Measurements from ENCODE around the gene EME1.
"Not testable (repeated sequence)": the region's sequence is repeated elsewhere in the genome, so short reads cannot be mapped to it uniquely, and the experiment has no call there.

EME1 gene

GRCh38 chr17:50407921-50408320 is 34.9 kb downstream of the EME1 start:
- peaks cover 3% of the 10 kb centered on the region for H3K27me3 ChIP-seq (ENCODE audit: control insufficient read depth, insufficient read depth, low read length)
- no peaks in the 10 kb centered on the region for H3K9me3 ChIP-seq (ENCODE audit: control insufficient read depth, low read depth, low read length)
- H3K36me3 ChIP-seq (ENCODE audit: control insufficient read depth, low read depth, low read length) = no peaks in the 10 kb centered on the region
- no peak overlapping the region for H3K4me3 ChIP-seq (ENCODE audit: low read length)
- H3K4me1 ChIP-seq (ENCODE audit: control insufficient read depth, low read depth, low read length) = peaks cover under 1% of the 10 kb centered on the region
- no peak overlapping the region for H3K27ac ChIP-seq (ENCODE audit: low read length)
- H3K9ac ChIP-seq (ENCODE audit: low read length) = no peak overlapping the region

- Histone ChIP-seq H3K9me3 (ENCODE audit: control insufficient read depth, low read depth, low read length) (no peaks in the 10 kb centered on the region), H3K9ac (ENCODE audit: low read length) (no peak overlapping the region), H3K4me3 (ENCODE audit: low read length) (no peak overlapping the region), H3K27me3 (ENCODE audit: control insufficient read depth, insufficient read depth, low read length) (peaks cover 3% of the 10 kb centered on the region), H3K4me1 (ENCODE audit: control insufficient read depth, low read depth, low read length) (no peaks in the 10 kb centered on the region), H3K36me3 (ENCODE audit: control insufficient read depth, low read depth, low read length) (no peaks in the 10 kb centered on the region), H3K27ac (ENCODE audit: low read length) (no peak overlapping the region)
These were observed 39.2 kb downstream of the EME1 start for GRCh38 chr17:50412188-50412732.

DNA sequence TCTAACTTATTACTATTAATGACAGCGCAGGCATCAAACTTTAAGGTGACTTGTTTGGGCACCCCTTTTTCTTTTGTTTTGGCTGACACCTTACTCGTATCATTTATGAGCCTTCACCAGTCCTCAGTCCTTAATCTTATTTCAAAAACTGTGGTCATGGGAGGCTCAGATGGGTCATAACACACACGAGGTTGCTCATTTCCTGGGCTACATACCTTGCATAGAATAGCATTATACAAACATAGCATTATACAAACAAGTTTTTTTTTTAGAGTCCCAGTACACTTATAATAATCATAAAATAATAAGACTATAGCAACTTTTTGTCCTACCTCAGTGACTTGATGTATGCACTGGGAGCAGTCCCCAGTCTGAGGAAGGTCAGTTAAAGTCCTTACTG is 41.8 kb downstream of the EME1 start:
- H3K27me3 ChIP-seq (ENCODE audit: control insufficient read depth, insufficient read depth, low read length) = peaks cover 3% of the 10 kb centered on the region
- H3K9me3 ChIP-seq (ENCODE audit: control insufficient read depth, low read depth, low read length) = no peaks in the 10 kb centered on the region
- H3K9ac ChIP-seq (ENCODE audit: low read length) = no peak overlapping the region
- H3K4me3 ChIP-seq (ENCODE audit: low read length) = no peak overlapping the region
- H3K4me1 ChIP-seq (ENCODE audit: control insufficient read depth, low read depth, low read length) = no peaks in the 10 kb centered on the region
- H3K36me3 ChIP-seq (ENCODE audit: control insufficient read depth, low read depth, low read length) = no peaks in the 10 kb centered on the region
- no peak overlapping the region for H3K27ac ChIP-seq (ENCODE audit: low read length)

GRCh38 chr17:50419577-50419976 is 46.5 kb downstream of the EME1 start:
- H3K36me3 ChIP-seq (ENCODE audit: control insufficient read depth, low read depth, low read length); H3K9me3 ChIP-seq (ENCODE audit: control insufficient read depth, low read depth, low read length); H3K4me3 ChIP-seq (ENCODE audit: low read length); H3K27ac ChIP-seq (ENCODE audit: low read length); H3K27me3 ChIP-seq (ENCODE audit: control insufficient read depth, insufficient read depth, low read length); H3K9ac ChIP-seq (ENCODE audit: low read length); H3K4me1 ChIP-seq (ENCODE audit: control insufficient read depth, low read depth, low read length): not testable (repeated sequence)

GRCh38 chr17:50420419-50421112 is 47.5 kb downstream of the EME1 start:
- H3K4me3 ChIP-seq (ENCODE audit: low read length) = no peak overlapping the region
- H3K9ac ChIP-seq (ENCODE audit: low read length) = no peak overlapping the region
- no peak overlapping the region for H3K27ac ChIP-seq (ENCODE audit: low read length)

DNA sequence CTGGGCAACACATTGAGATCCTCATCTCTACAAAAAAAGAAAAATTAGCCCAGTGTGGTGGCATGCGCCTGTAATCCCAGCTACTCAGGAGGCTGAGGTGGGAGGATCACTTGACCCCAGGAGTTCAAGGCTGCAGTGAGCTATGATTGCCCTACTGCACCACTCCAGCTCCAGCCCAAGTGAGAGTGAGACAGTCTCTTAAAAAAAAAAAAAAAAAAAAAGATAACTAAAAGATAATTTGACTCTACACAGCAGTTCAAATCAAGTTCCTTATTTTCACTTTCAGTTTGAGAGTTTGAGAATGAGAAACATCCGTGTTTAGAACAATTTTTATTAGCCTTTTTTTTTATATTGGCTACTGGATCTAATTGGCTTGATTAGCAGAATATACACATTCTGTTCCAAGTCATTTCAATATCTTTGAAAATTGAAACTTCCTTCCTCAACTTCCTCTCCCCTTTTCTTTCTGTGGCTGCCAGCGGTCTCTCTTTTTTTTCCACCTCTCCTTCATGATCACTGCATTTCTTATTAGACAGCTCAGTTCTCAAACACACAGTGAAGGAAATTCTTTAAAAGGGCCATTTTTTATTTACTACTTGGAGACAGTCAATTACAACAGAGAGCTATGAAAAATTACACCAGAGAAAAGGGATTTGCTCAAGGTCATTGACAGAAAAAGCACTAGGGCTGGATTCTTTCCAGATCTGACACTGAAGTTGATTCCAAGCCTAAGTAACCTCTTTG is 48.5 kb downstream of the EME1 start:
- Histone ChIP-seq H3K4me1 (ENCODE audit: control insufficient read depth, low read depth, low read length) (peaks cover under 1% of the 10 kb centered on the region), H3K27ac (ENCODE audit: low read length) (no peak overlapping the region), H3K4me3 (ENCODE audit: low read length) (no peak overlapping the region), H3K36me3 (ENCODE audit: control insufficient read depth, low read depth, low read length) (no peaks in the 10 kb centered on the region), H3K27me3 (ENCODE audit: control insufficient read depth, insufficient read depth, low read length) (peaks cover 15% of the 10 kb centered on the region), H3K9ac (ENCODE audit: low read length) (no peak overlapping the region), H3K9me3 (ENCODE audit: control insufficient read depth, low read depth, low read length) (no peaks in the 10 kb centered on the region)

More at GRCh38 chr17:50420419-50421112, 47.5 kb downstream of the EME1 start:
- Histone ChIP-seq H3K27me3 (ENCODE audit: control insufficient read depth, insufficient read depth, low read length) (peaks cover 12% of the 10 kb centered on the region), H3K36me3 (ENCODE audit: control insufficient read depth, low read depth, low read length) (no peaks in the 10 kb centered on the region), H3K4me1 (ENCODE audit: control insufficient read depth, low read depth, low read length) (no peaks in the 10 kb centered on the region), H3K9me3 (ENCODE audit: control insufficient read depth, low read depth, low read length) (no peaks in the 10 kb centered on the region)

DNA sequence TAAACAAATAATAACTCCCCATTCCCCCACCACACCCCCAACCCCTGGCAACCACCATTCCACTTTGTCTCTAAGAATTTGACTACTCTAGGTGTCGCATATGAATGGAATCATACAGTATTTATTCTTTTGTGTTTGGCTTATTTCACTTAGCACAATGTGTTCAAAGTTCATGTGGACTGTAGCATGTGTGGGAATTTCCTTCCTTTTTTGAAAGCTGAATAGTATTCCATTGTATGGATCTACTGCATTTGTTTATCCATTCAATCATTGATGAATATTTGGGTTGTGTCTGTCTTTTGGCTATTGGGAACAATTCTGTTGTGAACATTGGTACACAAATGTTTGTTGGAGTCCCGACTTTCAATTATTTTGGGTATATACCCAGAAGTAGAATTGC is 49.7 kb downstream of the EME1 start:
- peaks cover 7% of the 10 kb centered on the region for H3K4me1 ChIP-seq (ENCODE audit: control insufficient read depth, low read depth, low read length)
- no peaks in the 10 kb centered on the region for H3K36me3 ChIP-seq (ENCODE audit: control insufficient read depth, low read depth, low read length)
- H3K27me3 ChIP-seq (ENCODE audit: control insufficient read depth, insufficient read depth, low read length) = peaks cover 15% of the 10 kb centered on the region
- H3K27ac ChIP-seq (ENCODE audit: low read length) = no peak overlapping the region
- no peak overlapping the region for H3K4me3 ChIP-seq (ENCODE audit: low read length)
- H3K9me3 ChIP-seq (ENCODE audit: control insufficient read depth, low read depth, low read length) = no peaks in the 10 kb centered on the region
- H3K9ac ChIP-seq (ENCODE audit: low read length) = no peak overlapping the region

- Histone ChIP-seq H3K4me3 (ENCODE audit: low read length) (no peak overlapping the region), H3K9me3 (ENCODE audit: control insufficient read depth, low read depth, low read length) (no peaks in the 10 kb centered on the region), H3K36me3 (ENCODE audit: control insufficient read depth, low read depth, low read length) (no peaks in the 10 kb centered on the region), H3K9ac (ENCODE audit: low read length) (no peak overlapping the region), H3K27me3 (ENCODE audit: control insufficient read depth, insufficient read depth, low read length) (peaks cover 15% of the 10 kb centered on the region), H3K27ac (ENCODE audit: low read length) (no peak overlapping the region), H3K4me1 (ENCODE audit: control insufficient read depth, low read depth, low read length) (peaks cover 7% of the 10 kb centered on the region)
These were observed 50.6 kb downstream of the EME1 start for GRCh38 chr17:50423553-50424159.

GRCh38 chr17:50424246-50424995 is 51.4 kb downstream of the EME1 start:
- no peaks in the 10 kb centered on the region for H3K9me3 ChIP-seq (ENCODE audit: control insufficient read depth, low read depth, low read length)
- H3K4me1 ChIP-seq (ENCODE audit: control insufficient read depth, low read depth, low read length) = peaks cover 7% of the 10 kb centered on the region
- peaks cover 15% of the 10 kb centered on the region for H3K27me3 ChIP-seq (ENCODE audit: control insufficient read depth, insufficient read depth, low read length)
- no peak overlapping the region for H3K4me3 ChIP-seq (ENCODE audit: low read length)
- H3K9ac ChIP-seq (ENCODE audit: low read length) = no peak overlapping the region
- H3K36me3 ChIP-seq (ENCODE audit: control insufficient read depth, low read depth, low read length) = no peaks in the 10 kb centered on the region
- H3K27ac ChIP-seq (ENCODE audit: low read length) = no peak overlapping the region

GRCh38 chr17:50424996-50425681 is 52.1 kb downstream of the EME1 start:
- H3K27ac ChIP-seq (ENCODE audit: low read length) = no peak overlapping the region
- peaks cover 15% of the 10 kb centered on the region for H3K27me3 ChIP-seq (ENCODE audit: control insufficient read depth, insufficient read depth, low read length)
- no peaks in the 10 kb centered on the region for H3K9me3 ChIP-seq (ENCODE audit: control insufficient read depth, low read depth, low read length)
- H3K4me3 ChIP-seq (ENCODE audit: low read length) = peak overlapping the region; percentile 63
- H3K36me3 ChIP-seq (ENCODE audit: control insufficient read depth, low read depth, low read length) = no peaks in the 10 kb centered on the region
- H3K4me1 ChIP-seq (ENCODE audit: control insufficient read depth, low read depth, low read length) = peaks cover 7% of the 10 kb centered on the region
- H3K9ac ChIP-seq (ENCODE audit: low read length) = no peak overlapping the region

All from iPS-18a (cell line).